ENCODE measurements around the gene LAG3. TPM values are rescaled to one million over a fixed set of nuclear protein-coding genes. Genes with fewer than 3 reads are reported as not detected.
A peak's percentile ranks its signal among the peaks of the same experiment; 100 is the strongest.

Gene LAG3
- total RNA-seq, 1 donor from 2014 or later = 215 TPM

GRCh38 chr12:6758506-6759095, 13.7 kb upstream of the LAG3 start:
- no peak overlapping the region for H3K27ac Mint-ChIP-seq

GRCh38 chr12:6759741-6760140, 12.6 kb upstream of the LAG3 start:
- intact Hi-C loops (cut with micrococcal nuclease) = no loop called here
- peaks cover 6% of the 10 kb centered on the region for H3K27me3 Mint-ChIP-seq (ENCODE audit: low read depth)
- DNase-seq (ENCODE audit: low spot score) = no peak
- H3K36me3 Mint-ChIP-seq (ENCODE audit: low read depth) = no peaks in the 10 kb centered on the region
- H3K27ac Mint-ChIP-seq = no peak overlapping the region
- H3K4me1 Mint-ChIP-seq (ENCODE audit: low read depth) = peaks cover 21% of the 10 kb centered on the region
- H3K9me3 Mint-ChIP-seq = no peaks in the 10 kb centered on the region
- H3K4me3 Mint-ChIP-seq (ENCODE audit: low read depth) = no peak overlapping the region

More at GRCh38 chr12:6758506-6759095, 13.7 kb upstream of the LAG3 start:
- Mint-ChIP-seq H3K9me3 (no peaks in the 10 kb centered on the region), H3K36me3 (ENCODE audit: low read depth) (no peaks in the 10 kb centered on the region), H3K27me3 (ENCODE audit: low read depth) (peaks cover 3% of the 10 kb centered on the region), H3K4me1 (ENCODE audit: low read depth) (peaks cover 23% of the 10 kb centered on the region), H3K4me3 (ENCODE audit: low read depth) (no peak overlapping the region)
- DNase-seq (ENCODE audit: low spot score) = no peak
- intact Hi-C loops (cut with micrococcal nuclease) = no loop called here

GRCh38 chr12:6763380-6763779, 8.9 kb upstream of the LAG3 start:
- intact Hi-C loops (cut with micrococcal nuclease) = no loop called here

GRCh38 chr12:6764011-6764828, 8.1 kb upstream of the LAG3 start:
- peak; percentile 67 for DNase-seq (ENCODE audit: low spot score)
- H3K9me3 Mint-ChIP-seq = no peaks in the 10 kb centered on the region
- peaks cover 34% of the 10 kb centered on the region for H3K4me1 Mint-ChIP-seq (ENCODE audit: low read depth)
- peak overlapping the region; percentile 67 for H3K4me3 Mint-ChIP-seq (ENCODE audit: low read depth)
- peaks cover 11% of the 10 kb centered on the region for H3K27me3 Mint-ChIP-seq (ENCODE audit: low read depth)
- intact Hi-C loops (cut with micrococcal nuclease) = loop anchor here (1.0 to 2.0 kb wide), 2 partner anchors 8 to 15 kb away; partner anchors contain the start of gene LAG3
- H3K36me3 Mint-ChIP-seq (ENCODE audit: low read depth) = peaks cover 16% of the 10 kb centered on the region
- H3K27ac Mint-ChIP-seq = peak overlapping the region; percentile 30

More at GRCh38 chr12:6763380-6763779, 8.9 kb upstream of the LAG3 start:
- H3K4me3 Mint-ChIP-seq (ENCODE audit: low read depth) = no peak overlapping the region
- peaks cover 7% of the 10 kb centered on the region for H3K36me3 Mint-ChIP-seq (ENCODE audit: low read depth)
- DNase-seq (ENCODE audit: low spot score) = no peak
- no peaks in the 10 kb centered on the region for H3K9me3 Mint-ChIP-seq
- H3K27ac Mint-ChIP-seq = no peak overlapping the region
- peaks cover 32% of the 10 kb centered on the region for H3K4me1 Mint-ChIP-seq (ENCODE audit: low read depth)
- peaks cover 11% of the 10 kb centered on the region for H3K27me3 Mint-ChIP-seq (ENCODE audit: low read depth)

- Mint-ChIP-seq H3K9me3 (no peaks in the 10 kb centered on the region), H3K4me1 (ENCODE audit: low read depth) (peaks cover 38% of the 10 kb centered on the region), H3K36me3 (ENCODE audit: low read depth) (peaks cover 25% of the 10 kb centered on the region), H3K4me3 (ENCODE audit: low read depth) (peak overlapping the region; percentile 79), H3K27ac (peak overlapping the region; percentile 52), H3K27me3 (ENCODE audit: low read depth) (peaks cover 11% of the 10 kb centered on the region)
- DNase-seq (ENCODE audit: low spot score) = no peak
- intact Hi-C loops (cut with micrococcal nuclease) = loop anchor here (2.0 to 5.0 kb wide), 2 partner anchors 14 to 62 kb away; partner anchors contain the start of gene P3H3
Measured at GRCh38 chr12:6765048-6765633, 7.2 kb upstream of the LAG3 start.

GRCh38 chr12:6765634-6766581, 6.4 kb upstream of the LAG3 start, which contains the start of gene PTMS:
Gene PTMS (plus strand): TSS chr12:6766363. CDS start chr12:6766706, 343 bp downstream.
- Mint-ChIP-seq H3K27me3 (ENCODE audit: low read depth) (peaks cover 11% of the 10 kb centered on the region), H3K4me1 (ENCODE audit: low read depth) (peaks cover 41% of the 10 kb centered on the region), H3K9me3 (no peaks in the 10 kb centered on the region), H3K27ac (peak within 1 kb of the TSS; percentile 78), H3K4me3 (ENCODE audit: low read depth) (peak within 1 kb of the TSS; percentile 86), H3K36me3 (ENCODE audit: low read depth) (peaks cover 31% of the 10 kb centered on the region)
- peak; percentile 28 for DNase-seq (ENCODE audit: low spot score)
- intact Hi-C loops (cut with micrococcal nuclease) = loop anchor here (2.0 to 5.0 kb wide), 2 partner anchors 13 to 61 kb away; partner anchors contain the start of gene P3H3

GRCh38 chr12:6766651-6767349, 5.5 kb upstream of the LAG3 start:
- Mint-ChIP-seq H3K9me3 (no peaks in the 10 kb centered on the region), H3K36me3 (ENCODE audit: low read depth) (peaks cover 40% of the 10 kb centered on the region), H3K27me3 (ENCODE audit: low read depth) (peaks cover 11% of the 10 kb centered on the region), H3K4me3 (ENCODE audit: low read depth) (peak overlapping the region; percentile 86), H3K27ac (peak overlapping the region; percentile 78), H3K4me1 (ENCODE audit: low read depth) (peaks cover 49% of the 10 kb centered on the region)
- peak; percentile 62 for DNase-seq (ENCODE audit: low spot score)
- intact Hi-C loops (cut with micrococcal nuclease) = loop anchor here (5.0 kb wide), 1 partner anchor 61 kb away; the partner anchor contains the start of gene P3H3

GRCh38 chr12:6767353-6768319, 4.7 kb upstream of the LAG3 start:
- no peaks in the 10 kb centered on the region for H3K9me3 Mint-ChIP-seq
- no peak for DNase-seq (ENCODE audit: low spot score)
- intact Hi-C loops (cut with micrococcal nuclease) = loop anchor here (5.0 kb wide), 1 partner anchor 60 kb away; the partner anchor contains the start of gene P3H3
- H3K4me1 Mint-ChIP-seq (ENCODE audit: low read depth) = peaks cover 53% of the 10 kb centered on the region
- H3K4me3 Mint-ChIP-seq (ENCODE audit: low read depth) = peak overlapping the region; percentile 86
- peaks cover 11% of the 10 kb centered on the region for H3K27me3 Mint-ChIP-seq (ENCODE audit: low read depth)
- peak overlapping the region; percentile 78 for H3K27ac Mint-ChIP-seq
- peaks cover 43% of the 10 kb centered on the region for H3K36me3 Mint-ChIP-seq (ENCODE audit: low read depth)

GRCh38 chr12:6768437-6768914, 3.8 kb upstream of the LAG3 start:
- intact Hi-C loops (cut with micrococcal nuclease) = loop anchor here (5.0 kb wide), 1 partner anchor 59 kb away; the partner anchor contains the start of gene P3H3
- H3K27ac Mint-ChIP-seq = no peak overlapping the region
- DNase-seq (ENCODE audit: low spot score) = no peak
- no peaks in the 10 kb centered on the region for H3K9me3 Mint-ChIP-seq
- peaks cover 47% of the 10 kb centered on the region for H3K36me3 Mint-ChIP-seq (ENCODE audit: low read depth)
- peaks cover 55% of the 10 kb centered on the region for H3K4me1 Mint-ChIP-seq (ENCODE audit: low read depth)
- peak overlapping the region; percentile 86 for H3K4me3 Mint-ChIP-seq (ENCODE audit: low read depth)
- H3K27me3 Mint-ChIP-seq (ENCODE audit: low read depth) = peaks cover 9% of the 10 kb centered on the region

- Mint-ChIP-seq H3K4me3 (ENCODE audit: low read depth) (peak overlapping the region; percentile 86), H3K27ac (no peak overlapping the region), H3K4me1 (ENCODE audit: low read depth) (peaks cover 54% of the 10 kb centered on the region), H3K9me3 (no peaks in the 10 kb centered on the region), H3K36me3 (ENCODE audit: low read depth) (peaks cover 48% of the 10 kb centered on the region), H3K27me3 (ENCODE audit: low read depth) (peaks cover 9% of the 10 kb centered on the region)
- DNase-seq (ENCODE audit: low spot score) = no peak
- intact Hi-C loops (cut with micrococcal nuclease) = loop anchor here (5.0 kb wide), 1 partner anchor 58 kb away; the partner anchor contains the start of gene P3H3
Measured at GRCh38 chr12:6768990-6769389, 3.3 kb upstream of the LAG3 start.

Measured in activated T-helper 2 cell treated with anti-CD3 and anti-CD28 coated beads, Interferon-gamma antibody, Interleukin-2, Interleukin-4, amounts not matched to agents 10 μg/mL and 5 μg/mL and 100 μg/mL, durations not matched to agents 14 hours and 24 hours and 36 hours (primary cell).